Esophagus squamous epithelium (tissue), 5 donors: ENCODE data around the gene GNB1L. TPM values are rescaled to one million over a fixed set of nuclear protein-coding genes. Genes with fewer than 3 reads are reported as not detected.

Experiments
- DNase-seq: peaks from one replicate; lab custom pipeline; 2025; lab: John Stamatoyannopoulos, UW
- H3K27ac ChIP-seq, 4 donors: fragments of 200-600 bp; sonication (generic); one replicate each; pipeline ENCODE4 v1.5.1; 2016 to 2019; ENCODE audit warnings: mild to moderate bottlenecking in 1 of 4
- H3K27me3 ChIP-seq, 4 donors: fragments of 200-600 bp; sonication (generic); 1 replicate in 3 of 4; 2 replicates in 1 of 4; pipeline versions ENCODE4 v1.5.1 to v1.6.0; 2017 to 2021; ENCODE audit warnings: antibody characterized with exemption in 1 of 4
- H3K36me3 ChIP-seq, 3 donors: fragments of 200-600 bp; sonication (generic); one replicate each; pipeline ENCODE4 v1.5.1; 2016 to 2019
- H3K4me1 ChIP-seq, 3 donors: fragments of 200-600 bp; sonication (generic); one replicate each; pipeline ENCODE4 v1.5.1; 2017 to 2019
- H3K4me3 ChIP-seq, 4 donors: fragments of 200-600 bp; sonication (generic); 1 replicate in 3 of 4; 2 replicates in 1 of 4; pipeline ENCODE4 v1.5.1; 2016 to 2019; ENCODE audit warnings: mild to moderate bottlenecking in 2 of 4, moderate library complexity in 1 of 4
- H3K9me3 ChIP-seq, 3 donors: fragments of 200-600 bp; sonication (generic); one replicate each; pipeline ENCODE4 v1.5.1; 2016 to 2019
- POLR2A ChIP-seq, 4 donors: fragments of 450-650 bp; IDR thresholded peaks; one replicate each; pipeline ENCODE4 v1.6.1; 2017; ENCODE audit warnings: antibody characterized with exemption in 4 of 4, mild to moderate bottlenecking in 4 of 4, moderate library complexity in 3 of 4
- WGBS, 2 donors: methylation state at CpG; one replicate each; pipeline ENCODE4 v1.1.5; 2018; 5-methylcytosine and 5-hydroxymethylcytosine counted together
- intact Hi-C: fragments of 100-400 bp; cut with DNase I; formaldehyde crosslinking; loops from one replicate; pipeline ENCODE4 v1.15.0; 2022
- total RNA-seq, 4 donors: library from RNA; depleted of rRNA; stranded (reverse); fragments of >200 nt; gene quantifications; one replicate each; pipeline ENCODE4 v1.1.0, GENCODE V29; 2016
- TF ChIP-seq, protein P1 (sequence below), 6 experiments: fragments of 450-650 bp in 4 of 6; fragments of 200-600 bp in 2 of 6; sonication (generic) in 2 of 6; IDR thresholded peaks; one replicate each; pipeline ENCODE4 v1.5.1; 2016 to 2019; ENCODE audit warnings: antibody characterized with exemption in 6 of 6, mild to moderate bottlenecking in 4 of 6, moderate library complexity in 4 of 6
- donor health status: DM: yes; HTN: yes; CAD: no.

GNB1L gene
- total RNA-seq, 4 donors from 2014 or later = 5.7 to 8.5 (median 6.4) TPM

DNA sequence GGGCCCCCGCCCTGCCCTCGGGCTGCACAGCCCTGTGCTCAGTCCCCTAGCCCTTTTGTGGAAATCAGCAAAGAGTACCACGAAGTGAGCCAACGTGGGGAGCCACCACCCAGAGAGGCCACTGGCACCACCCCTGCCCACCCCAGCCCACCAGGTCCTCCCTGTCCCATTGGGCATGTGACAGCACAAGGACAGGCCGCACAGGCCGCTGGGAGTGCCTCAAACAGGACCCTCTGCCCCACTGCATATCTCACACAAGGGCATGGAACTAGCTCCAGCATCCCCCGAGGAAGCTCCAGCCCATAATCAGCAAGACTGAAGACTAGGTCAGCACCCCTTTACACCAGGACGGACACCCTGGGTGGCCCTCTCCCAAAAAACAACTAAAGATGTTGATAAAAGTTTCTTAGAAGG lies 29.7 kb downstream of the GNB1L start:
- H3K36me3 ChIP-seq = peaks cover 0 to 9% (median 0%) of the 10 kb centered on the region in 3 donors
- H3K27ac ChIP-seq = peak overlapping the region in 1 of 4 donors; percentile 34
- intact Hi-C loops = no loop called here

DNA sequence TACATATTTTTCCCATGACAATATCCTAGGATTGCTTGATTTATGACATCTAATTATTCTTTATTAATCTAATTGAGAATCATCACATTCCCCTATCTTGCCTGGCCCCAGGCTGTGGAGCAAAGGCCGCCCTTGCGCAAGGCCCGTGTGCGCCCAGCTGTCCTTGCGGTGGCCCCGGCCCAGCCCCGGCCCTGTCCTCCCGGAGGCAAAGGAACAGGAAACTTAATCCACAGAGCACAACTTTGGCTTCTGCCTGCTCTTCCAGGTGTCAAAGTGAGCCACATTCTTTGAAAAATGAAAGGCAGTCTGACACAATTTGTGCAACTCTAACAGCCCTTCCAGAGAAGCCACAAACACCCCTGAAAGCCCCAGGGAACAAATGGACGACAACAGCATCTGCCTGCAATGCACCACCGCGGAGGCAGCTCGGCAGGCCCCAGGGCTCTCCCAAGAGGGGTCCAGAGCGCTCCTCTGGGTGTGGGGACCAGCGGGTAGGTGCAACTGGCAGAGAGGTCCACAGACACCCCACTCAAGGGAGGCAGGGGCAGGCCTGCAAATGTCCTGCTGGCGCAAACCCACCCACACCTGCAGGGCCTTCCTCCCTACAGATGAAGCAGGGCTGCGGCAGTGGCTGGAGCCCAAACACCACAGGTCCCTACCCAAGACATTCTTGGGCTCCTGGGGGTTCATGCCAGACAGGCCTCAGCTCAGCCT lies 30.3 kb downstream of the GNB1L start:
- intact Hi-C loops = no loop called here
- peaks cover 0 to 39% (median 13%) of the 10 kb centered on the region in 3 donors for H3K4me1 ChIP-seq
- H3K9me3 ChIP-seq = no peaks in the 10 kb centered on the region
- H3K4me3 ChIP-seq = no peak overlapping the region
- peaks cover 0 to 10% (median 0%) of the 10 kb centered on the region in 3 donors for H3K36me3 ChIP-seq
- peak overlapping the region in 2 of 4 donors; percentile 29 to 34 for H3K27ac ChIP-seq
- TF ChIP-seq, protein P1, sequence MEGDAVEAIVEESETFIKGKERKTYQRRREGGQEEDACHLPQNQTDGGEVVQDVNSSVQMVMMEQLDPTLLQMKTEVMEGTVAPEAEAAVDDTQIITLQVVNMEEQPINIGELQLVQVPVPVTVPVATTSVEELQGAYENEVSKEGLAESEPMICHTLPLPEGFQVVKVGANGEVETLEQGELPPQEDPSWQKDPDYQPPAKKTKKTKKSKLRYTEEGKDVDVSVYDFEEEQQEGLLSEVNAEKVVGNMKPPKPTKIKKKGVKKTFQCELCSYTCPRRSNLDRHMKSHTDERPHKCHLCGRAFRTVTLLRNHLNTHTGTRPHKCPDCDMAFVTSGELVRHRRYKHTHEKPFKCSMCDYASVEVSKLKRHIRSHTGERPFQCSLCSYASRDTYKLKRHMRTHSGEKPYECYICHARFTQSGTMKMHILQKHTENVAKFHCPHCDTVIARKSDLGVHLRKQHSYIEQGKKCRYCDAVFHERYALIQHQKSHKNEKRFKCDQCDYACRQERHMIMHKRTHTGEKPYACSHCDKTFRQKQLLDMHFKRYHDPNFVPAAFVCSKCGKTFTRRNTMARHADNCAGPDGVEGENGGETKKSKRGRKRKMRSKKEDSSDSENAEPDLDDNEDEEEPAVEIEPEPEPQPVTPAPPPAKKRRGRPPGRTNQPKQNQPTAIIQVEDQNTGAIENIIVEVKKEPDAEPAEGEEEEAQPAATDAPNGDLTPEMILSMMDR (IDR thresholded peaks at IDR 0.05) = no peak
- no peak for TF ChIP-seq POLR2A (IDR thresholded peaks at IDR 0.05)
- 30 to 78% methylated on average over 7 to 8 of the region's 16 CpGs for WGBS, 2 donors
- DNase-seq = no peak
- no peaks in the 10 kb centered on the region for H3K27me3 ChIP-seq

More for the DNA sequence above, 29.7 kb downstream of the GNB1L start:
- no peak overlapping the region for H3K4me3 ChIP-seq
- H3K27me3 ChIP-seq = no peaks in the 10 kb centered on the region
- H3K4me1 ChIP-seq = peaks cover 0 to 39% (median 13%) of the 10 kb centered on the region in 3 donors
- TF ChIP-seq POLR2A (IDR thresholded peaks at IDR 0.05) = no peak
- TF ChIP-seq, protein P1 (IDR thresholded peaks at IDR 0.05) = no peak
- WGBS, 2 donors = 84 to 100% methylated on average over 1 to 4 of the region's 8 CpGs
- DNase-seq = no peak
- no peaks in the 10 kb centered on the region for H3K9me3 ChIP-seq

DNA sequence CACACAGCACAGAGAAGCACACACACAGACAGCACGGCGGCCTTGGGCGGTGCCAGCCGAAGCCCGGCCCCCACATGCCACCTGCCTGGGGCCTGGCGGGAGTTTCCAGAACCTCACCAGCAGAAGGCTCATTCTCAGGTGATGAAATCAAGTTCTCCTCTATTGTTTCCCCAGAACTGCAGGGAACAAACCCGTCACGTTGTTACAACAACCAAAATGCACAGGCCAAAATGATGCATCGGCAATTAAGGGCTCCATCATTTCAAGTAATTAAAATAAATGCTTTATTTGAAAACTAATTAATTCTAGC lies 30.8 kb downstream of the GNB1L start:
- intact Hi-C loops = no loop called here
- H3K9me3 ChIP-seq = no peaks in the 10 kb centered on the region

DNA sequence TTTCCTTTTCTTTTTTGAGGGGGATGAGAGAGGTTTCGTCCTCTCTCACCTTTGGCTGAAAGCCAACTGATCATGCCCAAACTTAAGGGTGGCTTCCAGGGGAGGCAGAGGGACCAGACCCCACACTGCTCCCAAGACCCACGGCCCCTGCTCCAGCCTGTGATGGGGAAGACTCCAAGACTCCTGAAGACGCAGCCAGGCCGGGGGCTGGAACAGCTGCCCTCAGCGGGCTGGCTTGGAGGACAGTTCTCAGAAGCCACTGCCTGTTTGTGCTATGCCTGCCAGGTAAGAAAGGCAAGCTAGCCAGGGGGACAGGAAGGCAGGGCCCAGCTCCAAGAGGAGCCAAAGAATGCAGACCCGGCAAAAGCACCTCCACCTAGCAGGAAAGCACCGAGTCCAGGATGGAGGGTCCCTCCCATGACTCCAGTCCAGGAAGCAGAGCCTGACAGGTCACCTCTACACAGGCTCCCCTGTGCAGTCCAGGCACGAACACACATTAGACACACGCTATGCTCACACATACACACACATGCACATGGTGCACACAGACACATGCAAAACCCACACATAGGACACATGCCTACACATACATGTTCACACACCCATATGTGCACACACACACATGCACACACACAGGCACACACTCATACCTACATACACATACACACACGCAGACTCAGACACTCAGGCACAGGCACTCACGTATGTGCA lies 31.3 kb downstream of the GNB1L start:
- H3K9me3 ChIP-seq = no peaks in the 10 kb centered on the region
- H3K27ac ChIP-seq = no peak overlapping the region
- DNase-seq = no peak
- intact Hi-C loops = no loop called here
- peaks cover 0 to 10% (median 0%) of the 10 kb centered on the region in 3 donors for H3K36me3 ChIP-seq
- TF ChIP-seq POLR2A (IDR thresholded peaks at IDR 0.05) = no peak
- TF ChIP-seq, protein P1 (IDR thresholded peaks at IDR 0.05) = no peak
- WGBS, 2 donors = 70 to 79% methylated on average over 3 to 6 of the region's 11 CpGs
- H3K27me3 ChIP-seq = no peaks in the 10 kb centered on the region
- peaks cover 0 to 39% (median 13%) of the 10 kb centered on the region in 3 donors for H3K4me1 ChIP-seq
- no peak overlapping the region for H3K4me3 ChIP-seq

More for the DNA sequence above, 30.8 kb downstream of the GNB1L start:
- TF ChIP-seq, protein P1 (IDR thresholded peaks at IDR 0.05) = no peak
- TF ChIP-seq POLR2A (IDR thresholded peaks at IDR 0.05) = no peak
- H3K36me3 ChIP-seq = peaks cover 0 to 10% (median 0%) of the 10 kb centered on the region in 3 donors
- no peak overlapping the region for H3K4me3 ChIP-seq
- peaks cover 0 to 39% (median 13%) of the 10 kb centered on the region in 3 donors for H3K4me1 ChIP-seq
- WGBS, 2 donors = 51 to 55% methylated on average over 5 to 9 of the region's 9 CpGs
- DNase-seq = no peak
- peak overlapping the region in 1 of 4 donors; percentile 29 for H3K27ac ChIP-seq
- H3K27me3 ChIP-seq = no peaks in the 10 kb centered on the region
